ENCODE measurements around the gene JAG2.

Gene JAG2

GRCh38 chr14:105099778-105100177 lies 68.8 kb downstream of the JAG2 start:
- Histone ChIP-seq H3K4me1 (ENCODE audit: control insufficient read depth, insufficient read depth, low read length) (no peaks in the 10 kb centered on the region), H3K4me3 (ENCODE audit: low read depth, low read length) (no peak overlapping the region), H3K36me3 (ENCODE audit: control insufficient read depth in 2 of 2, insufficient read depth in 1 of 2, low read length in 2 of 2) (no peaks in the 10 kb centered on the region), H3K9me3 (ENCODE audit: control insufficient read depth, insufficient read depth, low read depth, low read length) (no peaks in the 10 kb centered on the region), H3K27ac (ENCODE audit: extremely low read depth, low read depth, low read length) (no peak overlapping the region)
- CTCF ChIA-PET = interaction anchor here (1.9 kb wide), 1 partner anchor 9 kb away, joined by 5 read pairs; no protein-coding TSS in a partner anchor
- POLR2A ChIA-PET = no interaction called here
- TF ChIP-seq ZSCAN18 (tag by site-specific recombination; IDR thresholded peaks at IDR 0.05) = no peak
- TF ChIP-seq ZNF747 (tag by site-specific recombination; IDR thresholded peaks at IDR 0.05) = no peak
- TF ChIP-seq ZNF623 (tag by site-specific recombination; IDR thresholded peaks at IDR 0.05) = no peak
- no peak for TF ChIP-seq SP2 (tag by site-specific recombination; IDR thresholded peaks at IDR 0.05)
- TF ChIP-seq ZNF670 (tag by site-specific recombination; IDR thresholded peaks at IDR 0.05; ENCODE audit: low read depth) = no peak
- TF ChIP-seq ZNF585B (tag by site-specific recombination; IDR thresholded peaks at IDR 0.05) = peak; percentile 79

- H3K4me1 ChIP-seq (ENCODE audit: control insufficient read depth, insufficient read depth, low read length) = peaks cover 3% of the 10 kb centered on the region
- POLR2A ChIA-PET = no interaction called here
- no peak overlapping the region for H3K4me3 ChIP-seq (ENCODE audit: low read depth, low read length)
- CTCF ChIA-PET = interaction anchor here (0.6 to 1.5 kb wide), 3 partner anchors 8 to 10 kb away, joined by 3 to 5 read pairs (median 4); no protein-coding TSS in a partner anchor
- no peak for TF ChIP-seq ZNF837 (tag by site-specific recombination; IDR thresholded peaks at IDR 0.05)
- no peak for TF ChIP-seq ZNF830 (tag by site-specific recombination; IDR thresholded peaks at IDR 0.05; ENCODE audit: low read depth)
- no peak for TF ChIP-seq ZXDB (tag by site-specific recombination; IDR thresholded peaks at IDR 0.05)
- no peak for TF ChIP-seq ZNF488 (tag by site-specific recombination; IDR thresholded peaks at IDR 0.05)
- no peak for TF ChIP-seq KLF16 (tag by site-specific recombination; IDR thresholded peaks at IDR 0.05)
- TF ChIP-seq ZNF529 (tag by site-specific recombination; IDR thresholded peaks at IDR 0.05; ENCODE audit: insufficient replicate concordance) = no peak
- TF ChIP-seq PATZ1 (tag by site-specific recombination; IDR thresholded peaks at IDR 0.05) = no peak
- TF ChIP-seq ZNF571 (tag by site-specific recombination; IDR thresholded peaks at IDR 0.05) = no peak
- no peak for TF ChIP-seq ZFHX2 (tag by site-specific recombination; conservative IDR thresholded peaks at IDR 0.05)
- TF ChIP-seq PRDM2 (tag by site-specific recombination; IDR thresholded peaks at IDR 0.05; ENCODE audit: borderline replicate concordance) = no peak
- TF ChIP-seq ZFP3 (tag by site-specific recombination; IDR thresholded peaks at IDR 0.05; ENCODE audit: low read depth) = no peak
- TF ChIP-seq ZNF366 (tag by site-specific recombination; conservative IDR thresholded peaks at IDR 0.05) = no peak
- no peak for TF ChIP-seq HIC1 (tag by site-specific recombination; IDR thresholded peaks at IDR 0.05)
- no peak overlapping the region for H3K27ac ChIP-seq (ENCODE audit: extremely low read depth, low read depth, low read length)
- H3K9me3 ChIP-seq (ENCODE audit: control insufficient read depth, insufficient read depth, low read depth, low read length) = no peaks in the 10 kb centered on the region
- H3K36me3 ChIP-seq (ENCODE audit: control insufficient read depth in 2 of 2, insufficient read depth in 1 of 2, low read length in 2 of 2) = no peaks in the 10 kb centered on the region
Measured at GRCh38 chr14:105098316-105098715, 70.3 kb downstream of the JAG2 start.
